ENCODE data around the gene TANK.

DNA sequence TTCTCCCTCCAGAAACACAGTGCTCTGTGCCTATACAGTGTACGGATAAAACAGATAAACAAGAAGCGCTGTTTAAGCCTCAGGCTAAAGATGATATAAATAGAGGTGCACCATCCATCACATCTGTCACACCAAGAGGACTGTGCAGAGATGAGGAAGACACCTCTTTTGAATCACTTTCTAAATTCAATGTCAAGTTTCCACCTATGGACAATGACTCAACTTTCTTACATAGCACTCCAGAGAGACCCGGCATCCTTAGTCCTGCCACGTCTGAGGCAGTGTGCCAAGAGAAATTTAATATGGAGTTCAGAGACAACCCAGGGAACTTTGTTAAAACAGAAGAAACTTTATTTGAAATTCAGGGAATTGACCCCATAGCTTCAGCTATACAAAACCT lies 70.7 kb downstream of the TANK start:
- TF ChIP-seq, protein P1, sequence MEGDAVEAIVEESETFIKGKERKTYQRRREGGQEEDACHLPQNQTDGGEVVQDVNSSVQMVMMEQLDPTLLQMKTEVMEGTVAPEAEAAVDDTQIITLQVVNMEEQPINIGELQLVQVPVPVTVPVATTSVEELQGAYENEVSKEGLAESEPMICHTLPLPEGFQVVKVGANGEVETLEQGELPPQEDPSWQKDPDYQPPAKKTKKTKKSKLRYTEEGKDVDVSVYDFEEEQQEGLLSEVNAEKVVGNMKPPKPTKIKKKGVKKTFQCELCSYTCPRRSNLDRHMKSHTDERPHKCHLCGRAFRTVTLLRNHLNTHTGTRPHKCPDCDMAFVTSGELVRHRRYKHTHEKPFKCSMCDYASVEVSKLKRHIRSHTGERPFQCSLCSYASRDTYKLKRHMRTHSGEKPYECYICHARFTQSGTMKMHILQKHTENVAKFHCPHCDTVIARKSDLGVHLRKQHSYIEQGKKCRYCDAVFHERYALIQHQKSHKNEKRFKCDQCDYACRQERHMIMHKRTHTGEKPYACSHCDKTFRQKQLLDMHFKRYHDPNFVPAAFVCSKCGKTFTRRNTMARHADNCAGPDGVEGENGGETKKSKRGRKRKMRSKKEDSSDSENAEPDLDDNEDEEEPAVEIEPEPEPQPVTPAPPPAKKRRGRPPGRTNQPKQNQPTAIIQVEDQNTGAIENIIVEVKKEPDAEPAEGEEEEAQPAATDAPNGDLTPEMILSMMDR (IDR thresholded peaks at IDR 0.05), result no peak
- no peak for TF ChIP-seq POLR2A (IDR thresholded peaks at IDR 0.05)

All from Peyer's patch (tissue), 4 donors.